Frontal cortex (tissue), 4 donors: ENCODE measurements around the gene ABCF2. TPM values are rescaled to one million over a fixed set of nuclear protein-coding genes. Genes with fewer than 3 reads are reported as not detected.

Experiments
- DNase-seq, 2 donors: peaks; one replicate each; pipeline ENCODE4 v3.0.0; 2012; ENCODE audit warnings: low spot score in 2 of 2
- FAIRE-seq: peaks from 2 replicates; lab custom pipeline; 2012; peaks lifted over from hg19 to GRCh38; lab: Jason Lieb, UNC
- total RNA-seq: library from RNA; depleted of rRNA; stranded (reverse); fragments of >200 nt; gene quantifications from one replicate; pipeline ENCODE4 v1.2.3, GENCODE V29; 2014
- donor health status: control.
- donor health status: control.
- donor health status: control.

The ABCF2 gene
- total RNA-seq: 38.3 TPM

- DNase-seq (peak; percentile 94 to 98), FAIRE-seq (no peak)
Measured at GRCh38 chr7:151226875-151227782, at the start of gene ABCF2. ABCF2 (minus strand) TSS chr7:151227205; CDS start chr7:151226458, 747 bp downstream.

GRCh38 chr7:151275813-151276577 lies 49.0 kb upstream of the ABCF2 start:
- FAIRE-seq: no peak
- DNase-seq: peak in 1 of 2 donors; percentile 59

DNA sequence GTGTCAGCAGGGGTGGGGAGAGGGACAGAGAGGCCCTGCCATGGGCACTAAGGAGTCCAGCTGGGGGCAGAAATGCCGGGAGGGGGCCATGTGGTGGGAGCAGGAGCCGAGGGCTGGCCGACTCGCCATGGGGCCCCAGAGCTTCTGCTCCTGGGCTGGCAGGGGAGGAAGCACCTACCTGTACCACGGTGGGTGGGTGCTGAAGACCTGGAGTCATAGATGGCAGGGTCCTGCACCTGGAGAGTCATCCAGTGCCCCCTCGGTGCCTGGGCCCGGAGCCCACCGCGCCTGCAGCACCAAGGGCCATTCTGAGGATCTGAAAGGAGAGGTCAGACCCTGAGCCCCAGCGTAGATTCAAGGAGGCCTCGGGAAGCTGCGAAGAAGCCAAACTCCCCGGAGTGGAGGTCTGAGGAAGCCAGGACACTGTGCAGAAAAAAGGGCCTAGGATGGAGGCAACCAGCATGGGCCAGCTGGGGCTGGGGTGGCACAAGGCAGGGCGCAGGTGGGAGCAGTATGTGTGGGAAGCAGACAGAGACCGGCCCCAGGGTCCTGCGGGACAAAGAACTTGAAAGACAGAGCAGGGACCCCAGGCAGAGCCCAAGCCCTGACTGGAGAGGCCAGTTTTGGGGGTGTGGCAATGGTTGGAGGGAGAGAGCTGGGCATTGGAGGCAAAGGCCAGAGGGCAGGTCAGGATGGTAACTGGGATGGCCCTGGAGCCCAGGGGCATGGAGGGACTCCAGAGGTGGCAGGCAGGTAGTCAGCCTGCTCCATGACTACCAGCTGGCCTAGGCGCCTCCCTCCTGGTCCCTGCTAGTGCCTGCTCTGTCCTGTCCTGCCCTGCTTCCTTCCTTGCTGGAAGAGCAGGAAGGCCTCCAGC lies 48.2 kb upstream of the ABCF2 start:
- DNase-seq (no peak), FAIRE-seq (no peak)

GRCh38 chr7:151274396-151274795 lies 47.4 kb upstream of the ABCF2 start:
- no peak for FAIRE-seq
- DNase-seq: no peak

DNA sequence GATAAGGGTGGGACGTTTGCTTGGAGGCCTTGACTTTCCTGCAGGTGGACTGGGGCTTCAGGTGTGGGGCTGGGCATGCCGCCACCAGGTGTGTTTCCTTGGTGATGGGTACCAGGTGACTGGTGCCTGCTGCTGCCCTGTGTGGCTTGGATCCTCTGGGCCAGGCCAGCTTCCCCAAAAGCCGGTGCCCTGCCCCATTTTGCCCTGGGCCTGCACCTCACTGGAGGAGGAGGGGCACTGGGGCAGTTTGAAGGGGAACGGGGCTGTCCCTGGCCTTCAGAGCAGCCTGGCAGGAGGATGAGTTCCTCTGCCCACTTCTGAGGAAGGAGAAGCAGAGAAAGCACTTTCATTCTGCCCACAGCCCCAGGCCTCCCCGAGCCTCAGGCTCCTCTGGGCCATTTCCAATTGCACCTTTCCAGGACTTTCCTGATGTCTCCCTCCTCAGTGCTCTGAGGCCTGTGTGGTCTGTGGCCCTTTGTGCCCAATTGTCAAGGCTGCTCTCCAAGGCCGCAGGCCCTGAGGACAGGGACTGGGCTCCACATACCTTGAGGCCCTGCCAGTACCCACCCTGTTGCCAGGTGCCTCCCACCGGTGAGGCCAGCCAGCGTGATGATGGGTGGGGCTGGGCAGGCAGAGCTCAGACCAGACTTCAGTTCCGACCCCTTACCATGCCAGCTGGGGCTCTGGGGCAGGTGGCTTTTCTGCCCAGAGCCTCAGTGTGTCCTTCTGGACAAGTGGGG lies 46.8 kb upstream of the ABCF2 start:
- no peak for DNase-seq
- no peak for FAIRE-seq

GRCh38 chr7:151272877-151273276 lies 45.9 kb upstream of the ABCF2 start:
- FAIRE-seq (no peak), DNase-seq (no peak)

- FAIRE-seq: no peak
- no peak for DNase-seq
Measured at GRCh38 chr7:151272405-151272804, 45.4 kb upstream of the ABCF2 start.

- FAIRE-seq (no peak), DNase-seq (peak in 1 of 2 donors; percentile 44)
Measured at GRCh38 chr7:151271699-151272355, 44.8 kb upstream of the ABCF2 start.

GRCh38 chr7:151269511-151269910 lies 42.5 kb upstream of the ABCF2 start:
- DNase-seq (no peak), FAIRE-seq (no peak)

DNA sequence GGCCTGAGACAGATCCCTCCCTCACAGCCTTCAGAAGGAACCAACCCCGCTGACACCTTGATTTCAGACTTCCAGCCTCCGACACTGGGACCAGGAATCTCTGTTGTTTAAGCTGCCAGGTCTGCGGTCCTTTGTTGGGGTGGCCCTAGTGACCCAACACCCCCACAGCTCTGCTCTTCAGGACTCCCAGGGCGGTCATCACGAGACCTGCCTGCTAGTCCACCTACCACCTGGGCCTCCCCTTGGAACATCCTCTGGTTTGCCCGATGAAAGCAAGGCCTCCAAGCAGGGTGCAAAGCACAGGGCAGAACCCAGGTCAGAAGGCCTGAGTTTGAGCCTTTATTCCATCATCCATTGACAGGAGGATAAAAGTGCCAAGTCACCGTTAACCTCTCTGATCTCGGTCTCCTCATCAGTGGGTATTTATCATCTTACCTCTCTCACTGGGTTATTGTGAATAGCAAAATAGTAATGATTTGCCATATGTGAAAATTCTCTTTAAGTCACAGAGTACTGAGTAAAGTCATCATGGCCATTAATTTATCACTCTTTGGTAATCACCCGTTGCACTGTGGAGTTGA lies 38.4 kb upstream of the ABCF2 start:
- FAIRE-seq (no peak), DNase-seq (no peak)

DNA sequence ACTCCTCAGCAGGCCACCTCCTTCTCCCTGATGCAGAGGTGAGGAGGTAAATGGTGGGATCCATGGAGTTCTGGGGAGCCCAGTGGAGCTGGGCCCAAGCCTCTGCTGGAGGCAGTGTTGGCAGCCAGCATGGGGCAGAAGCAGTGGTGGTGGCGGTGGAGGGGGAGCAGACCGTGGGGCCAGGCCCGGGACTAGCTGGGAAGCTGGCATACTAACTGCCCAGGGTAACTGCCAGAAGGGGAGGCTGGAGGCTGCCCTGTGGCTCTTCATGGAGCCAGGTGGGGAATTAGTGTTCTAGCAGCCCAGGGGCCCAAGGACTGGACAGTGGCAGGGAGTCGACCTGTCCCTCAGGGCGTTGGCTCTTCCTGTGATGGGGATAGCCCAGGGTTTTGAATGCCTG lies 37.6 kb upstream of the ABCF2 start:
- DNase-seq: no peak
- no peak for FAIRE-seq

DNA sequence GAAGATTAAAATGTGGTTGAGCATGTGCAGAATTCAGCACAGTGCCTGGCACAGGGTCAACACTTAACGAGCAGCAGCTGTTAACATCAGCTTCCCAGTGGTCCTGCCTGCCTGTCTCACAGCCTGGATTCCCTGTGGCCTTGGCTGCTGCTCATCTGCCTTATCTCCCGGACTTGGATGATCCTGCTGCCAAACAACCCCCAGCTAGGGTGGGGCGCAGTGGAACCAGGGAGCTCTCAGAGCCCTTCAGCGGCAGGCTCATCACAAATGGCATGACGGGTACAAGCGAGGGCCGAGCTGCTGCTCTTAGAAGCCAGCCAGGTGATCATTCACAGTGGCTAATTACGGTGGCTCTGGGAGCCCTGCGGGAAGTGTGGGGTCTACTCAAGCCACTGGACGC lies 34.5 kb upstream of the ABCF2 start:
- no peak for DNase-seq
- FAIRE-seq: no peak

GRCh38 chr7:151260883-151261282 lies 33.9 kb upstream of the ABCF2 start:
- no peak for DNase-seq
- FAIRE-seq: no peak

GRCh38 chr7:151260471-151260870 lies 33.5 kb upstream of the ABCF2 start:
- no peak for FAIRE-seq
- DNase-seq: no peak

GRCh38 chr7:151257990-151258389 lies 31.0 kb upstream of the ABCF2 start:
- DNase-seq: no peak
- no peak for FAIRE-seq

DNA sequence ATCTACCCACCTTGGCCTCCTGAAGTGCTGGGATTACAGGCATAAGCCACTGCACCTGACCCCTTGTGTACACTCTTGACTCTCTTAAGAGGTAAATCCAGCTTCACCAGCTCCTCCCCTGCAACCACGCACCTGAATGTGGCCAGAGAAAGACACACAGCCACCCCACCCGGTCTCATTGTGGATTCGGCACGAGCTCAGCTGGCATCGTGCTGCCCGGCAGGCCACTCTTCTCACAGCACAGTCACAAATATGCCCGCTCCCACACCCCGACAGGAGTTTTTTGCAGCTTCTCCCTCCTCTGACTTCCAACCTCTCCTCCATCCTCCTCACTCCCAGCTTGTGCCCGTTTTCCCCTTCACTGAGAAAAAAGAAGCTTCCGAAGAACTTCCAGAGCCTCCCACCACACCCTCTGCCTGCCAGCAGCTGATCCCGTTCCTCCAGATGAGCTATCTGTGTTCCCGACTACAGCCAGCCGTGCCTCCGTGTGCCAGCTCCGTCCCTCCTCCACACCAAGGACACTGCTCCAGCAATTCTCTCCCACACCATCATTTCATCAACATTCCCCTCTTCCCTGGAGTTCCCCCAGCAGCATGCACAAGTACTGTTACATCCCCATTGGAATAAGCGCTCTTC lies 29.5 kb upstream of the ABCF2 start:
- DNase-seq (no peak), FAIRE-seq (no peak)

GRCh38 chr7:151255390-151255789 lies 28.4 kb upstream of the ABCF2 start:
- no peak for FAIRE-seq
- no peak for DNase-seq

- FAIRE-seq: no peak
Measured at GRCh38 chr7:151254851-151255250, 27.8 kb upstream of the ABCF2 start.

More at GRCh38 chr7:151254851-151255250, 27.8 kb upstream of the ABCF2 start:
- DNase-seq: no peak
